BLaER1 treated with 17β-estradiol and CSF1 and Interleukin-3, amounts not matched to agents 10 nM and 100 nM (cell line): Measurements from ENCODE around the gene SCNN1B.

Experiments used
- H3K27ac ChIP-seq, 11 experiments: shearing (Covaris generic); formaldehyde crosslinking; 2 replicates each; pipeline ENCODE4 v1.8.1; 2022
- H3K27me3 ChIP-seq, 11 experiments: shearing (Covaris generic); formaldehyde crosslinking; 2 replicates each; pipeline ENCODE4 v1.8.1; 2022
- H3K36me3 ChIP-seq, 11 experiments: shearing (Covaris generic); formaldehyde crosslinking; 2 replicates each; pipeline ENCODE4 v1.8.1; 2022
- H3K4me1 ChIP-seq, 10 experiments: shearing (Covaris generic); formaldehyde crosslinking; 2 replicates each; pipeline ENCODE4 v1.8.1; 2022
- H3K4me2 ChIP-seq, 11 experiments: shearing (Covaris generic); formaldehyde crosslinking; 2 replicates each; pipeline ENCODE4 v1.8.1; 2022
- H3K4me3 ChIP-seq, 10 experiments: shearing (Covaris generic); formaldehyde crosslinking; 2 replicates each; pipeline ENCODE4 v1.8.1; 2022
- H3K9ac ChIP-seq, 11 experiments: shearing (Covaris generic); formaldehyde crosslinking; 2 replicates each; pipeline ENCODE4 v1.8.1; 2022
- H3K9me3 ChIP-seq, 11 experiments: shearing (Covaris generic); formaldehyde crosslinking; replicated peaks in 1 of 11; 2 replicates each; pipeline ENCODE4 v1.8.1; 2022
- H4K20me1 ChIP-seq, 11 experiments: shearing (Covaris generic); formaldehyde crosslinking; 2 replicates each; pipeline ENCODE4 v1.8.1; 2022
- Cebpa-rat ChIP-seq, 11 experiments: shearing (Covaris generic); IDR thresholded peaks; 2 replicates each; pipeline ENCODE4 v1.8.1; 2022

Gene SCNN1B

DNA sequence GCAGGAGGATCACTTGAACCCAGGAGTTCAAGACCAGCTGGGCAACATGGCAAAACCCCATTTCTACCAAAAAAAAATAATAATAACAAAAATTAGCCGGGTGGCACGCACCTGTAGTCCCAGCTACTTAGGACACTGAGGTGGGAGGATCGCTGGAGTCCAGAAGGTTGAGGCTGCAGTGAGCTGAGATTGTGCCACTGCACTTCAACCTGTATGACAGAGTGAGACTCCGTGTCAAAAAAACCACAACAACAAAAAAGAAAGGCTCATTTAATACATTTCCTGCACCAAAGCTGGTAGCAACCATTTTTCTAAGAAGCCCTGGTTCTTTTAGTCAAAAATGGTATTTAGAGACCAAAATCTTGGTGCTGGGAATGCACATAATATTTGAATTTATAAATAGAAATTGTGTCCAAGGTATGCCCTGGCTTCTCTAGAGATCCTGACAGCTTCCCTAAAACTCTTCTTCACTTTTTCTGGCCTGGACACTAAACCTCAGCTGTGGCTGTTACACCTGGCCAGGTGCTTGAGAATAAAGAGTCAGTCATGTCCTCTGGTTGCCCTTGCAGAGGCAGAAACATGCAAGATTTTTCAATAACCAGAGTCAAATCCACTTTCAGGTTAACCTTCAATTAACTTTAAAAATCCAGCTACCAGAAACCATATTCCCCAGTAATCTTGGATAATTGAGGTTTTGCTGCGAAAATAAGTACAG, 35.9 kb downstream of the SCNN1B start:
- no peak for TF ChIP-seq Cebpa-rat (IDR thresholded peaks at IDR 0.05)
- Histone ChIP-seq H3K4me2 (no peak overlapping the region), H3K9ac (no peak overlapping the region)

DNA sequence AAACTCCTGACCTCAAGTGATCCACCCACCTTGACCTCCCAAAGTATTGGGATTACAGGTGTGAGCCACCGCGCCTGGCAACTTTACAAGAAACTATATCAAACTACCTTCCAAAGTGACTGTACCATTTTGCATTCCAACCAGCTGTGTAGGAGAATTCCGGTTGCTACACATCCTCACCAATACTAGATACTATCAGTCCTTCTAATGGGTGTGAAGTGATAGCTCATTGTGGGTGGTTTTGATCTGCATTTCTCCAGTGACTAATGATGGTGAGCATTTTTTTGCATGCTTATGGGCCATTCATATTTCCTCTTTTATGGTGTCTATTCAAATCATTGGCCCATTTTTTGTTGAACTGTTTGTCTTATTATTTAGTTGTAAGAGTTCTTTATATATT, 37.7 kb downstream of the SCNN1B start:
- H3K9ac ChIP-seq: no peak overlapping the region
- H3K4me1 ChIP-seq: peaks cover 0 to 4% (median 2%) of the 10 kb centered on the region in 10 experiments; a peak in 9 of 20 replicates
- no peaks in the 10 kb centered on the region for H3K27me3 ChIP-seq
- no peak overlapping the region for H3K27ac ChIP-seq
- H3K4me2 ChIP-seq: no peak overlapping the region
- TF ChIP-seq Cebpa-rat (IDR thresholded peaks at IDR 0.05): no peak
- H3K4me3 ChIP-seq: no peak overlapping the region
- peaks cover 0 to 5% (median 0%) of the 10 kb centered on the region in 11 experiments; a peak in 1 of 22 replicates for H3K9me3 ChIP-seq
- no peaks in the 10 kb centered on the region for H3K36me3 ChIP-seq
- no peaks in the 10 kb centered on the region for H4K20me1 ChIP-seq

More for the DNA sequence above, 35.9 kb downstream of the SCNN1B start:
- Histone ChIP-seq H3K36me3 (no peaks in the 10 kb centered on the region), H3K27ac (no peak overlapping the region), H4K20me1 (no peaks in the 10 kb centered on the region), H3K4me1 (peaks cover 0 to 13% (median 10%) of the 10 kb centered on the region in 10 experiments; a peak in 12 of 20 replicates), H3K4me3 (no peak overlapping the region), H3K27me3 (no peaks in the 10 kb centered on the region), H3K9me3 (peaks cover 0 to 5% (median 0%) of the 10 kb centered on the region in 11 experiments; a peak in 1 of 22 replicates)

DNA sequence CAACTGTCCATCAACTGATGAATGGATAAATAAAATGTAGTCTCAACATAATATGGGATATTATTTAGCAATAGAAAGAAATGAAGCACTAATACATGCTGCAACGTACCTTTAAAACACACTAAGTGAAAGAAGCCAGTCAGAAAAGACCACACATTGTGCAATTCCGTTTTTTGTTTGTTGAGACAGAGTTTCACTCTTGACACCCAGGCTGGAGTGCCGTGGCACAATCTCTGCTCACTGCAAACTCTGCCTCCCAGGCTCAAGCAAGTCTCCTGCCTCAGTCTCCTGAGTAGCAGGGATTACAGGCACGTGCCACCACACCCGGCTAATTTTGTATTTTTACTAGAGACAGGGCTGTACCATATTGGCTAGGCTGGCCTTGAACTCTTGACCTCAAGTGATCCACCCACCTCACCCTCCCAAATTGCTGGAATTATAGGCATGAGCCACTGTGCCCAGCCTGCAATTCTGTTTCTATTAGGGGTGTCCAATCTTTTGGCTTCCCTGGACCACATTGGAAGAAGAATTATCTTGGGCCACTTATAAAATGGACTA, 40.1 kb downstream of the SCNN1B start:
- H3K9ac ChIP-seq: no peak overlapping the region
- TF ChIP-seq Cebpa-rat (IDR thresholded peaks at IDR 0.05): no peak
- peaks cover 0 to 5% (median 0%) of the 10 kb centered on the region in 11 experiments; a peak in 1 of 22 replicates for H3K9me3 ChIP-seq
- H3K27me3 ChIP-seq: no peaks in the 10 kb centered on the region
- no peak overlapping the region for H3K27ac ChIP-seq
- H4K20me1 ChIP-seq: no peaks in the 10 kb centered on the region
- no peaks in the 10 kb centered on the region for H3K36me3 ChIP-seq
- H3K4me2 ChIP-seq: no peak overlapping the region
- H3K4me1 ChIP-seq: no peaks in the 10 kb centered on the region
- no peak overlapping the region for H3K4me3 ChIP-seq

DNA sequence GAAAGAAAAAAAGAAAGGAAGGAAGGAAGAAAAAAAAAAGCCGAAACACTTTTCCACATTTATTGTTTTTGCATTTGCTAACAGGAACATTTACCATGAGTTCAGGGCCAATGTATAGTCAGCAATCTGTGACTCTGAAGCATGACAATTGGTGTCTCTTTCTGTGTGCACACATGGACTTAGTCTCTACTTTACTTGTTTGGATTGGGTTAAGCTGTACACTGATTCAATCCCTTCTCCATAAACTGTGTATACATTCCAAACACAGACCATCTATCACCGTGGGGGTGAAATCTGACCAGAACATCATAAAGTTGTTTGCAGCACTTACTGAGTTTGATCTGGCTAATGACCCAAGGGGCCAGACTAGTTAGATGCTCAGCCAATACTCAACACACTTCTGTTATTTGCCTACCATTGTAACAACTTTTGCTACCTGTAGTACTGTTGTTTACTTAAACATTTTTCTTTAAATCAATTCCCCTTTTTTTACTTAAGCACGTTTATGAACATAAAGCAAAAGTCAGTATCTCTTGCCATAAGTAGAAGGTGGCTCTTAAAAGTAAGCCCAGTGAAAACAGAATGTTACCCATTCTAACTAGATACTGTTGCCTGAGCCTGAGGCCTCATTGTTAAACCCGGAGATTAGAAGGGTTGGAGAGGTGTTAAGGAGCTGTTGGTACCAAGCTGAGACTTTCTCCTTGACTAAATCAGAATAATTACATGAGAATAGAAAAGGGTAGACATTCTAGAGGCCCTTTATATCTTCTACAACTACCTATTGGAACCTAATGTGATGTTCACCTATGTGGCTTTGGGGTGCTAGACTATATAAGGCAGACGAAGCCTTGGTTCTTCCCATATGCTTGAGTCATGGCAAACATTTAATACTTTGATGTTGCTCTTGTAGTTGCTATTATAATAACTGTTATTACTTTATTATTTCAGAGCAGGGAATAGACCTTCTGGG, 41.8 kb downstream of the SCNN1B start:
- no peak overlapping the region for H3K4me2 ChIP-seq
- no peaks in the 10 kb centered on the region for H3K9me3 ChIP-seq
- no peaks in the 10 kb centered on the region for H3K4me1 ChIP-seq
- H3K4me3 ChIP-seq: no peak overlapping the region
- H4K20me1 ChIP-seq: no peaks in the 10 kb centered on the region
- H3K27me3 ChIP-seq: no peaks in the 10 kb centered on the region
- H3K9ac ChIP-seq: no peak overlapping the region
- no peaks in the 10 kb centered on the region for H3K36me3 ChIP-seq
- no peak for TF ChIP-seq Cebpa-rat (IDR thresholded peaks at IDR 0.05)
- H3K27ac ChIP-seq: no peak overlapping the region

DNA sequence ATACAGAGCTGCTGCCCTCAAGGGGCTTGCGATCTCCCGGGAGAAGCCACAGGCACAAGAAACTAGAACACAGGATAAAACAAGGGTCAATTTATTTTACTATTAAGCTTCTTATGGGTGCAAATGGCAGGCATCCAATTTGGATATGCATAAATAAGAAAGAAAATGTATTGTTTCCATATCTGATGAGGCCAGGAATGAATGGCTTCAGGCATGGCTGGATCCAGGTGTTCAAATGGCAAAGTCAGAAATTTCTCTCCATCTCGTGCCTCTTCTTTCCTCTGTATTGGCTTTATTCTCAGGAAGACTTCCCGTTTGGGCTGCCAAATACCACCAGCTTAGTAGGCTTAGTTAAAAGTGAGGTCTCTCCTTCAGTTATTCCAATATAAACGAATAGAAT, 43.1 kb downstream of the SCNN1B start:
- no peak overlapping the region for H3K4me3 ChIP-seq
- no peaks in the 10 kb centered on the region for H3K9me3 ChIP-seq
- H3K27me3 ChIP-seq: no peaks in the 10 kb centered on the region
- no peaks in the 10 kb centered on the region for H3K36me3 ChIP-seq
- no peaks in the 10 kb centered on the region for H4K20me1 ChIP-seq
- H3K9ac ChIP-seq: no peak overlapping the region
- TF ChIP-seq Cebpa-rat (IDR thresholded peaks at IDR 0.05): no peak
- H3K4me2 ChIP-seq: no peak overlapping the region
- no peak overlapping the region for H3K27ac ChIP-seq
- no peaks in the 10 kb centered on the region for H3K4me1 ChIP-seq

DNA sequence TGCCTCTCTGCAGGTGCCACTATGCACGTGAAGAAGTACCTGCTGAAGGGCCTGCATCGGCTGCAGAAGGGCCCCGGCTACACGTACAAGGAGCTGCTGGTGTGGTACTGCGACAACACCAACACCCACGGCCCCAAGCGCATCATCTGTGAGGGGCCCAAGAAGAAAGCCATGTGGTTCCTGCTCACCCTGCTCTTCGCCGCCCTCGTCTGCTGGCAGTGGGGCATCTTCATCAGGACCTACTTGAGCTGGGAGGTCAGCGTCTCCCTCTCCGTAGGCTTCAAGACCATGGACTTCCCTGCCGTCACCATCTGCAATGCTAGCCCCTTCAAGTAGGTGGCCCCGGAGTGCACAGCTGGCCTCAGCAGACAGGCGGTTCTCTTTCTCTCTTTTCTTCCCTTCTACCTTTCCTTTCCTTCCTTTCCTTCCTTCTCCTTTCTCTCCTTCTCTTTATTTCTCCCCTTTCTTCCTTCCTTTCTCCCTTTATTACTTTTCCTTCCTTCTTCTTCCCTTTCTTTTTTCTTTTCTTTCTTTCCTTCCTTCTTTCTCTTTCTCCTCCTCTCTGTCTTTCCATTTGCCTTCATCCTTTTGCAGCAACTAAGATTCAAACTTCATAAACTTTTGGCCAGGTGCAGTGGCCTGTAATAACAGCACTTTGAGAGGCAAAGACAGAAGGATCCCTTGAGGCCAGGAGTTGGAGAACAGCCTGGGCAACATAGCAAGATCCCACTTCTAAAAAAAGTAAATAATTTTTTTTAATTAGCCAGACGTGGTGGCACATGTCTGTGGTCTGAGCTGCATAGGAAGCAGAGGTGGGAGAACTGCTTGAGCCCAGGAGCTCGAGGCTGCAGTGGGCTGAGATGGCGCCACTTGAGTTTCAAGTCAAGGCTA, 46.7 kb downstream of the SCNN1B start:
- H3K27me3 ChIP-seq: no peaks in the 10 kb centered on the region
- H3K4me1 ChIP-seq: no peaks in the 10 kb centered on the region
- H3K36me3 ChIP-seq: no peaks in the 10 kb centered on the region
- H3K27ac ChIP-seq: no peak overlapping the region
- H3K9ac ChIP-seq: no peak overlapping the region
- no peaks in the 10 kb centered on the region for H4K20me1 ChIP-seq
- no peak for TF ChIP-seq Cebpa-rat (IDR thresholded peaks at IDR 0.05)
- H3K4me2 ChIP-seq: no peak overlapping the region
- H3K9me3 ChIP-seq: peaks cover 0 to 15% (median 5%) of the 10 kb centered on the region in 11 experiments; a peak in 5 of 22 replicates
- H3K4me3 ChIP-seq: no peak overlapping the region

DNA sequence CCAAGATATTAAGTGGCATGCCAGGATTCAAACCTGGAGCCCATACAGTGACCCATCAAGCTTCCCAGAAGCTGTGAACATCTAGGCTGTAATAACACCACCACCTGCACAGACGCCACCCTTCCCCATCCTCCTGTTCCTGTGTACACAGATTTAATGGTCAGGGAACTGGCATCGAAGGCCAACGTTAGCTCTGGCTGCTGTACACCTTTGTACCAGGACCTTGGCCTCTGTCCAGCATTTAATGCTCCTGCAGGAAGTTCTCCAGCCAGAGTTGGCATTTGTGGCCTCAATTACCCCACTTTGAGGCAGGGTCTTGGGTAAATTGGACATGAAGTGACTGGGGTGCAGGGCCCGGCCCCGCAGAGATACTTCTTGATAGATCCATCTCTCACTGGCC, 49.3 kb downstream of the SCNN1B start:
- H3K36me3 ChIP-seq: no peaks in the 10 kb centered on the region
- H3K4me1 ChIP-seq: no peaks in the 10 kb centered on the region
- no peaks in the 10 kb centered on the region for H3K27me3 ChIP-seq
- no peak overlapping the region for H3K27ac ChIP-seq
- H3K9me3 ChIP-seq: peaks cover 0 to 15% (median 5%) of the 10 kb centered on the region in 11 experiments; a peak in 5 of 22 replicates
- no peak overlapping the region for H3K9ac ChIP-seq
- H3K4me2 ChIP-seq: no peak overlapping the region
- TF ChIP-seq Cebpa-rat (IDR thresholded peaks at IDR 0.05): no peak
- no peak overlapping the region for H3K4me3 ChIP-seq
- no peaks in the 10 kb centered on the region for H4K20me1 ChIP-seq

DNA sequence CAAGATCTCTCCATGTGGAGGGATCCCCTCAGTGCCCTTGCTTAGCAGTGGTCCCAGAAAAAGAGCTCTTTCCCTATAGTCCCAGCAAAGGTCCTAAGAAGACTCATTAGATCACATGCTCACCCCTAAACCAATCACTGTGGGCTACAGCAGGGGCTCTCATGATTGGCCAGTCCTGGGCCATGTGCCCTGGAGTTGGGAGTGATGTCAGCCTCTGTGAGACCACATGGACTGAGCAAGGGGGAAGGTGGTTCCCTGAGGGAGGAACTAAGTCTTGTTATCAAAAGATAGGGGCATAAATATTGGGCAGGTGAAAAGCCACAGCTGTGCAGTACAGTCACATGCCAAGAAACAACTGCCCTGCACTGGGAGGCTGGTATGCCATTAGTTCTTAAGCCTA, 51.3 kb downstream of the SCNN1B start:
- Histone ChIP-seq H3K4me3 (no peak overlapping the region), H3K9me3 (peaks cover 0 to 15% (median 5%) of the 10 kb centered on the region in 11 experiments; a peak in 5 of 22 replicates), H3K36me3 (no peaks in the 10 kb centered on the region), H3K4me1 (no peaks in the 10 kb centered on the region), H3K4me2 (no peak overlapping the region), H4K20me1 (no peaks in the 10 kb centered on the region), H3K9ac (no peak overlapping the region), H3K27ac (no peak overlapping the region), H3K27me3 (no peaks in the 10 kb centered on the region)
- TF ChIP-seq Cebpa-rat (IDR thresholded peaks at IDR 0.05): no peak
